K562 (cell line): ENCODE measurements around the gene USP32. TPM values are rescaled to one million over a fixed set of nuclear protein-coding genes. Genes with fewer than 3 reads are reported as not detected.

Experiments used
- ATAC-seq: fragments of 200-7000 bp; cut with Tn5 transposase; 3 replicates; pipeline ENCODE4 v1.9.1; 2020; ENCODE audit warnings: moderate library complexity
- BruUV-seq: library from RNA; stranded (reverse); fragments of 400-500 nt; replicated peaks from 2 replicates; lab custom pipeline; 2021; lab: Mats Ljungman, UMichigan
- CTCF ChIA-PET: fragments of 300-600 bp; formaldehyde crosslinking; extraction: SDS; loops from one replicate; lab custom pipeline; 2021; ENCODE audit warnings: low intra/inter-chr PET ratio; lab: Yijun Ruan, JAX
- POLR2A ChIA-PET: fragments of 300-600, 350-650 bp; sonication (Branson Sonifier 250); formaldehyde crosslinking; extraction: SDS; loops from one replicate; lab custom pipeline; 2021; ENCODE audit warnings: antibody characterized with exemption, inconsistent platforms; lab: Yijun Ruan, JAX
- DNase-seq, 4 experiments: peaks; one replicate each; pipeline versions ENCODE4 v3.0.0 to v3.0.0-alpha.2; 2011 to 2018; ENCODE audit warnings: low spot score in 3 of 4, mixed read lengths in 3 of 4; ENCODE audit errors: extremely low read depth in 1 of 4
- FAIRE-seq: peaks from 2 replicates; lab custom pipeline; 2011; peaks lifted over from hg19 to GRCh38; lab: Jason Lieb, UNC
- H2AFZ ChIP-seq: 2 replicates; pipeline ENCODE4 v1.6.0; 2011; ENCODE audit warnings: low read depth, low read length, control low read depth, inconsistent platforms
- H3K27ac ChIP-seq: fragments of 200-600 bp; 3 replicates; pipeline ENCODE4 v1.8.0; 2011; ENCODE audit warnings: low read depth, mild to moderate bottlenecking, control low read depth, inconsistent platforms, low read length, moderate library complexity, mixed read lengths; ENCODE audit errors: extremely low read depth
- H3K27me3 ChIP-seq, 2 experiments: fragments of 300-600 bp in 1 of 2; 2 replicates in 1 of 2; 3 replicates in 1 of 2; pipeline versions ENCODE4 v1.6.0 to v1.8.0; 2011; ENCODE audit warnings: inconsistent platforms in 2 of 2, low read length in 2 of 2, mild to moderate bottlenecking in 1 of 2, mixed read lengths in 1 of 2, moderate library complexity in 1 of 2; ENCODE audit not compliant: control insufficient read depth in 2 of 2, insufficient read depth in 2 of 2
- H3K36me3 ChIP-seq: fragments of 300-600 bp; 3 replicates; pipeline ENCODE4 v1.8.0; 2011; ENCODE audit warnings: mild to moderate bottlenecking, low read length, inconsistent platforms; ENCODE audit not compliant: control insufficient read depth, insufficient read depth
- H3K4me1 ChIP-seq, 2 experiments: fragments of 200-600 bp in 1 of 2; replicated peaks in 1 of 2; 2 replicates in 1 of 2; 3 replicates in 1 of 2; pipeline versions ENCODE4 v1.5.1 to v1.8.0; 2011; ENCODE audit warnings: inconsistent platforms in 2 of 2, low read length in 2 of 2, mild to moderate bottlenecking in 1 of 2, mixed read lengths in 1 of 2, moderate library complexity in 1 of 2; ENCODE audit not compliant: control insufficient read depth in 2 of 2, insufficient read depth in 2 of 2
- H3K4me2 ChIP-seq: 2 replicates; pipeline ENCODE4 v1.6.1; 2011; ENCODE audit warnings: low read length, control low read depth, inconsistent platforms, mixed read lengths; ENCODE audit not compliant: insufficient read depth
- H3K4me3 ChIP-seq: fragments of 200-600 bp; sonication (generic), shearing (Covaris generic); 2 replicates; pipeline ENCODE4 v1.5.1; 2016; ENCODE audit warnings: control low read depth, inconsistent platforms
- H3K79me2 ChIP-seq: fragments of 200-600 bp; 3 replicates; pipeline ENCODE4 v1.8.0; 2011; ENCODE audit warnings: low read length, inconsistent platforms; ENCODE audit not compliant: control insufficient read depth, insufficient read depth
- H3K9ac ChIP-seq, 2 experiments: 2 replicates each; pipeline versions ENCODE4 v1.6.0 to v1.6.1; 2011; ENCODE audit warnings: low read depth in 2 of 2, low read length in 2 of 2, control low read depth in 1 of 2, inconsistent platforms in 1 of 2, mild to moderate bottlenecking in 1 of 2, mixed read lengths in 1 of 2; ENCODE audit not compliant: insufficient read depth in 1 of 2
- H3K9me1 ChIP-seq: one replicate; pipeline ENCODE4 v1.6.0; 2011; ENCODE audit warnings: inconsistent platforms, mild to moderate bottlenecking, low read length, moderate library complexity; ENCODE audit not compliant: control insufficient read depth, insufficient read depth
- H3K9me3 ChIP-seq: replicated peaks from 2 replicates; pipeline ENCODE4 v1.5.1; 2011; ENCODE audit warnings: low read depth, low read length, inconsistent platforms; ENCODE audit not compliant: control insufficient read depth, insufficient read depth
- H4K20me1 ChIP-seq: replicated peaks from 2 replicates; pipeline ENCODE4 v1.6.1; 2011; ENCODE audit warnings: low read length, inconsistent platforms, mixed read lengths; ENCODE audit not compliant: control insufficient read depth, insufficient read depth
- HCFC1 ChIP-seq: IDR thresholded peaks from 2 replicates; pipeline ENCODE4 v1.6.1; 2012; ENCODE audit warnings: low read depth, low read length, improper control_type of control experiment
- WGBS: fragments of 100-300 bp; shearing (Covaris generic); methylation state at CpG from one replicate; pipeline ENCODE4 v1.1.6; 2016; ENCODE audit warnings: low coverage, mixed read lengths; ENCODE audit not compliant: insufficient coverage; ENCODE audit errors: missing lambda C conversion rate; 5-methylcytosine and 5-hydroxymethylcytosine counted together
- in situ Hi-C: fragments of 300-500 bp; cut with MboI; formaldehyde crosslinking; loops from 4 replicates; pipeline ENCODE4 v1.15.0; 2018; ENCODE audit warnings: inconsistent platforms, mixed read lengths
- intact Hi-C: fragments of 100-400 bp; cut with micrococcal nuclease; formaldehyde crosslinking; loops from 2 replicates; pipeline ENCODE4 v1.14.2; 2022
- polyA plus RNA-seq, 8 experiments: library from polyadenylated mRNA; depleted of rRNA in 4 of 8; stranded (reverse) in 5 of 8; unstranded in 3 of 8; fragments of >200 nt; fragmentation: Nextera tagmentation in 2 of 8; fragmentation: Illumina TruSeq in 1 of 8; extraction: Ambion mirVana in 2 of 8; extraction: Trizol in 1 of 8; gene quantifications; 2 replicates each; pipeline versions ENCODE4 v1.2.1 to v1.2.3, GENCODE V29; 2011 to 2014; ENCODE audit warnings: inconsistent platforms in 1 of 8, missing spikeins in 1 of 8
- total RNA-seq, 7 experiments: library from RNA; depleted of rRNA in 6 of 7; stranded (reverse); fragments of >200 nt in 6 of 7; fragmentation: Illumina TruSeq in 2 of 7; extraction: Trizol in 2 of 7; gene quantifications; 2 replicates each; pipeline versions ENCODE4 v1.2.1 to v1.2.3, GENCODE V29; 2011 to 2021; ENCODE audit warnings: low replicate concordance in 1 of 7
- TF ChIP-seq, protein P1 (sequence below), 3 experiments: fragments of 200-800 bp in 1 of 3; fragments of 250-450 bp in 1 of 3; fragments of 450-650 bp in 1 of 3; sonication (Bioruptor Pico) in 1 of 3; sonication (Bioruptor generic) in 1 of 3; formaldehyde crosslinking in 1 of 3; IDR thresholded peaks; 2 replicates each; pipeline versions ENCODE4 v1.6.1 to v1.8.0; 2016 to 2022; ENCODE audit warnings: mild to moderate bottlenecking in 2 of 3, missing genetic modification characterization in 2 of 3, missing compliant biosample characterization in 1 of 3, moderate library complexity in 1 of 3

USP32 gene
- total and polyA plus RNA-seq, 9 of the 15 experiments (the other 6 are each of a cell fraction or from before 2014, with no cell fraction given), result 18.0 to 69.3 (median 47.1) TPM

DNA sequence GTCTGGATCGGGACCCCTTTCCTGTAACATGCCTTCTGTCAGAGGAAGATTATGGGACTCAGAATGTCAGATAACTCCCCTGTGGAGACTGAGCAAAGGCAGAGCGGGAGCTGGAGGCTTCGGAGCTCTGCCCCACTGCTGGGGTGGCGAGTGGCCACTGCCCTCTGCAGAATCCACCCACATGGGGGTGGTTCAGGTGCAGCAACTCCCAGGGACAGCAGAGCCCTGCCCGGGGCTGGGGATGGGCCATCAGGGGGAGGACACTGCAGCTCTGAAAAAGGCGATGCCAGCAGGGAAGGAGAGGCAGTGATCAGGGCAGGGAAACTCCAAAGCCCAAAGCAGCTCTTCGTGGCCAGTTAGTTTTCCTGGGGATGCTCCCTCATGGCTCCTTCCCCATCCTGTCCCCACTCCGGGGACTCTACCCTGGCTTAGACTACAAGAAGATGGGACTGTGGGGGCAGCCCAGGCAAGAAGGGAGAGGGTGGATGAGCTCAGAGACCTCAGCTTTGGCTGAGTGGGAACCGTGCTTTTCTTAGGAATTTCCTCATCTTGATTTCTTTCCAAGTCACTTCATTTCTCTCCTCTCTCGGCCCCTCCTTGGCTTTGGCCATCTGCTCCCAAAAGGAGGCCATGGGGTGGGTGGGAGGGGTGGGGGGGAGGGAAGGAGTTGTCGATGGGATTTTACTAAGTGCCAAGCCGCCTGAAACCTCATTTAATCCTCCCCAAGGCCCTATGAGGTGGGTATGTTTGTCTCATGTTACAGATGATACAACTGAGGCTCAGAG is 238.1 kb downstream of the USP32 start:
- peaks cover 0 to 23% of the 10 kb centered on the region in 2 experiments; a peak in 2 of 5 replicates for H3K4me1 ChIP-seq
- ChIA-PET CTCF (no interaction called here), POLR2A (interaction anchor here (0.7 kb wide), 1 partner anchor 18 kb away, joined by 4 read pairs; no protein-coding TSS in a partner anchor)
- in situ Hi-C loops (no loop called here), intact Hi-C loops (no loop called here)
- peaks cover 30 to 89% of the 10 kb centered on the region in 2 experiments; a peak in 4 of 5 replicates for H3K27me3 ChIP-seq
- no peak for ATAC-seq
- WGBS, result 2% methylated on average over 10 of the region's 12 CpGs
- no peak overlapping the region for H2AFZ ChIP-seq
- no peak overlapping the region for H3K4me2 ChIP-seq
- no peak overlapping the region for H3K4me3 ChIP-seq
- H3K79me2 ChIP-seq, result no peaks in the 10 kb centered on the region
- DNase-seq, result no peak
- no peaks in the 10 kb centered on the region for H3K36me3 ChIP-seq
- H3K9me1 ChIP-seq, result no peaks in the 10 kb centered on the region
- H4K20me1 ChIP-seq, result no peaks in the 10 kb centered on the region; the same call in 1 of the 2 replicates
- no peak overlapping the region for H3K27ac ChIP-seq
- BruUV-seq, result no TSS peak
- no peak for FAIRE-seq
- no peaks in the 10 kb centered on the region for H3K9me3 ChIP-seq
- no peak for TF ChIP-seq HCFC1
- TF ChIP-seq, protein P1, sequence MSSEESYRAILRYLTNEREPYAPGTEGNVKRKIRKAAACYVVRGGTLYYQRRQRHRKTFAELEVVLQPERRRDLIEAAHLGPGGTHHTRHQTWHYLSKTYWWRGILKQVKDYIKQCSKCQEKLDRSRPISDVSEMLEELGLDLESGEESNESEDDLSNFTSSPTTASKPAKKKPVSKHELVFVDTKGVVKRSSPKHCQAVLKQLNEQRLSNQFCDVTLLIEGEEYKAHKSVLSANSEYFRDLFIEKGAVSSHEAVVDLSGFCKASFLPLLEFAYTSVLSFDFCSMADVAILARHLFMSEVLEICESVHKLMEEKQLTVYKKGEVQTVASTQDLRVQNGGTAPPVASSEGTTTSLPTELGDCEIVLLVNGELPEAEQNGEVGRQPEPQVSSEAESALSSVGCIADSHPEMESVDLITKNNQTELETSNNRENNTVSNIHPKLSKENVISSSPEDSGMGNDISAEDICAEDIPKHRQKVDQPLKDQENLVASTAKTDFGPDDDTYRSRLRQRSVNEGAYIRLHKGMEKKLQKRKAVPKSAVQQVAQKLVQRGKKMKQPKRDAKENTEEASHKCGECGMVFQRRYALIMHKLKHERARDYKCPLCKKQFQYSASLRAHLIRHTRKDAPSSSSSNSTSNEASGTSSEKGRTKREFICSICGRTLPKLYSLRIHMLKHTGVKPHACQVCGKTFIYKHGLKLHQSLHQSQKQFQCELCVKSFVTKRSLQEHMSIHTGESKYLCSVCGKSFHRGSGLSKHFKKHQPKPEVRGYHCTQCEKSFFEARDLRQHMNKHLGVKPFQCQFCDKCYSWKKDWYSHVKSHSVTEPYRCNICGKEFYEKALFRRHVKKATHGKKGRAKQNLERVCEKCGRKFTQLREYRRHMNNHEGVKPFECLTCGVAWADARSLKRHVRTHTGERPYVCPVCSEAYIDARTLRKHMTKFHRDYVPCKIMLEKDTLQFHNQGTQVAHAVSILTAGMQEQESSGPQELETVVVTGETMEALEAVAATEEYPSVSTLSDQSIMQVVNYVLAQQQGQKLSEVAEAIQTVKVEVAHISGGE (CRISPR knock-in tag; IDR thresholded peaks at IDR 0.05), result peak in 1 of 3 experiments; percentile 81; a peak in 2 of 6 replicates
- H3K9ac ChIP-seq, result peak overlapping the region in 1 of 2 experiments; percentile 68; a peak in 1 of 4 replicates
